BJ (cell line): ENCODE data around the gene RNMT. TPM values are rescaled to one million over a fixed set of nuclear protein-coding genes. Genes with fewer than 3 reads are reported as not detected.

Source experiments
- CTCF ChIA-PET: fragments of 350-600 bp; formaldehyde crosslinking; extraction: SDS; loops from one replicate; lab custom pipeline; 2021; ENCODE audit warnings: antibody characterized with exemption, inconsistent platforms; lab: Yijun Ruan, JAX
- POLR2A ChIA-PET: fragments of 300-600 bp; sonication (Branson Sonifier 250); formaldehyde crosslinking; extraction: SDS; loops from one replicate; lab custom pipeline; 2021; ENCODE audit warnings: antibody characterized with exemption; lab: Charles Lee
- DNase-seq: peaks from one replicate; pipeline ENCODE4 v3.0.0-alpha.2; 2011; ENCODE audit warnings: low read depth
- H3K27me3 ChIP-seq: 2 replicates; pipeline ENCODE4 v1.6.0; 2011; ENCODE audit warnings: low read length; ENCODE audit not compliant: control insufficient read depth, insufficient read depth
- H3K36me3 ChIP-seq: 2 replicates; pipeline ENCODE4 v1.5.1; 2011; ENCODE audit warnings: low read length; ENCODE audit not compliant: control insufficient read depth, insufficient read depth
- H3K4me3 ChIP-seq: 2 replicates; pipeline ENCODE4 v1.5.1; 2011; ENCODE audit warnings: low read depth, mild to moderate bottlenecking, control low read depth, low read length
- polyA plus RNA-seq: library from polyadenylated mRNA; depleted of rRNA; stranded (reverse); fragments of >200 nt; gene quantifications from 2 replicates; pipeline ENCODE4 v1.2.3, GENCODE V29; 2011
- TF ChIP-seq, protein P1 (sequence below): IDR thresholded peaks from 2 replicates; pipeline ENCODE4 v1.5.1; 2011; ENCODE audit warnings: low read depth, mild to moderate bottlenecking, control low read depth, inconsistent platforms, low read length, moderate library complexity; ENCODE audit not compliant: insufficient read depth

Gene RNMT
- polyA plus RNA-seq, 1 experiment, result 10.7 TPM

GRCh38 chr18:13793819-13794218 lies 67.3 kb downstream of the RNMT start:
- TF ChIP-seq, protein P1, sequence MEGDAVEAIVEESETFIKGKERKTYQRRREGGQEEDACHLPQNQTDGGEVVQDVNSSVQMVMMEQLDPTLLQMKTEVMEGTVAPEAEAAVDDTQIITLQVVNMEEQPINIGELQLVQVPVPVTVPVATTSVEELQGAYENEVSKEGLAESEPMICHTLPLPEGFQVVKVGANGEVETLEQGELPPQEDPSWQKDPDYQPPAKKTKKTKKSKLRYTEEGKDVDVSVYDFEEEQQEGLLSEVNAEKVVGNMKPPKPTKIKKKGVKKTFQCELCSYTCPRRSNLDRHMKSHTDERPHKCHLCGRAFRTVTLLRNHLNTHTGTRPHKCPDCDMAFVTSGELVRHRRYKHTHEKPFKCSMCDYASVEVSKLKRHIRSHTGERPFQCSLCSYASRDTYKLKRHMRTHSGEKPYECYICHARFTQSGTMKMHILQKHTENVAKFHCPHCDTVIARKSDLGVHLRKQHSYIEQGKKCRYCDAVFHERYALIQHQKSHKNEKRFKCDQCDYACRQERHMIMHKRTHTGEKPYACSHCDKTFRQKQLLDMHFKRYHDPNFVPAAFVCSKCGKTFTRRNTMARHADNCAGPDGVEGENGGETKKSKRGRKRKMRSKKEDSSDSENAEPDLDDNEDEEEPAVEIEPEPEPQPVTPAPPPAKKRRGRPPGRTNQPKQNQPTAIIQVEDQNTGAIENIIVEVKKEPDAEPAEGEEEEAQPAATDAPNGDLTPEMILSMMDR, result no peak
- Histone ChIP-seq H3K36me3 (no peaks in the 10 kb centered on the region), H3K27me3 (no peaks in the 10 kb centered on the region), H3K4me3 (no peak overlapping the region)
- ChIA-PET POLR2A (interaction anchor here (0.6 kb wide), 1 partner anchor 181 kb away, joined by 3 read pairs; no protein-coding TSS in a partner anchor), CTCF (no interaction called here)
- no peak for DNase-seq

GRCh38 chr18:13796515-13796914 lies 70.0 kb downstream of the RNMT start:
- CTCF ChIA-PET, result no interaction called here
- POLR2A ChIA-PET, result no interaction called here
- Histone ChIP-seq H3K27me3 (peaks cover 5% of the 10 kb centered on the region; the same call in 1 of the 2 replicates), H3K36me3 (no peaks in the 10 kb centered on the region), H3K4me3 (no peak overlapping the region)
- TF ChIP-seq, protein P1, result no peak
- no peak for DNase-seq

DNA sequence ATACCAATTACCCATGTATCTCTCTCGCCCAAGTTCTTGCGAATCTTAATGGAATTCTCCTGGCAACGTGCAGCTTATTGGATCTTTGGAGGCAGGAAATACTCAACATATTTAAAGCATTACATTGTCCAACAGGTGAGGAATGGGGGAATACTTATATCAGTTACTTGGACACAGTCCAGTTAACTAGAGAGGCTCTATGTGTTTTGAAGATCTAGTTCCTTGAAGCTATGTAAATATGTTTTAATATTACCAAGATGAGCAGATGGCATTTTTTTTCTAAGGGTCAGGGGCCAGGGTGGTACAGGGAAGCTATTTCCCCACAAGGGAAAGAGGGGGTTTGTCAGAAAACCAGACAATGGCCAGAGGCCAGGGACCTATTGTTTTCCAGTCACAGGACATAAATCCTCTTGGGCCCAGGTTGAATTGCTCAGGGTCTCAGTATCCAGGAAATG lies 70.7 kb downstream of the RNMT start:
- no peaks in the 10 kb centered on the region for H3K36me3 ChIP-seq
- ChIA-PET CTCF (no interaction called here), POLR2A (no interaction called here)
- TF ChIP-seq, protein P1, result no peak
- H3K27me3 ChIP-seq, result peaks cover 5% of the 10 kb centered on the region; the same call in 1 of the 2 replicates
- DNase-seq, result no peak
- H3K4me3 ChIP-seq, result no peak overlapping the region

DNA sequence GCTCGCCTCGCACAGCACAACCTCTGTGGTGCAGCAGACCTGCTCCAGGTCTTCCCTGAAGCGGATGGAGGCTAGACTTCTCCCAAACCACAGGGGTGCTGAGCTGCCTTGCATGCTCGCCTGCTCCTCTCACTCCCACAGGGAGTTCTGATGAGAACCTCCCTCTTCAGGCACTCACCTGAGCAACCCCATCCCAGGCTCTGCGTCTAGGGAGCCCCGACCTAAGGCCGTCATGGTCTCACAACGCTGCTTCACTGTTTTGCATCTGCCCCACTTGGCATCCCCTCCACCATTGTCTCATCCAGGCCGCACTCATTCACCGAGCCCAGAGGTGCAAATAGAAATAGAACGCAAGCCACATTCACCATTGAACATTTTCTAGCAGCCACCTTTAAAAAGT lies 72.9 kb downstream of the RNMT start:
- ChIA-PET POLR2A (no interaction called here), CTCF (interaction anchor here (1.3 kb wide), 1 partner anchor 14 kb away, joined by 5 read pairs; no protein-coding TSS in a partner anchor)
- DNase-seq, result no peak

GRCh38 chr18:13800505-13801259 lies 74.2 kb downstream of the RNMT start:
- no peak overlapping the region for H3K4me3 ChIP-seq
- no peaks in the 10 kb centered on the region for H3K36me3 ChIP-seq
- no peak for DNase-seq
- ChIA-PET CTCF (interaction anchor here (2.5 kb wide), 1 partner anchor 12 kb away, joined by 10 read pairs; no protein-coding TSS in a partner anchor), POLR2A (no interaction called here)
- peaks cover 5% of the 10 kb centered on the region; the same call in 1 of the 2 replicates for H3K27me3 ChIP-seq
- TF ChIP-seq, protein P1, result 0 out of 2 replicates have a peak, but pooled peaks have one; percentile 18

More for the DNA sequence above, 72.9 kb downstream of the RNMT start:
- no peaks in the 10 kb centered on the region for H3K36me3 ChIP-seq
- H3K4me3 ChIP-seq, result no peak overlapping the region
- H3K27me3 ChIP-seq, result peaks cover 5% of the 10 kb centered on the region; the same call in 1 of the 2 replicates
- TF ChIP-seq, protein P1, result no peak
